Endothelial cell of umbilical vein (primary cell): ENCODE results near the gene NUP214. TPM values are rescaled to one million over a fixed set of nuclear protein-coding genes. Genes with fewer than 3 reads are reported as not detected.

ENCODE experiments used
- BruUV-seq: library from RNA; stranded (reverse); fragments of 400-500 nt; replicated peaks from 2 replicates; lab custom pipeline; 2021; lab: Mats Ljungman, UMichigan
- CTCF ChIA-PET: fragments of 300-600, 350-600 bp; sonication (Branson Sonifier 250); formaldehyde crosslinking; loops from one replicate; lab custom pipeline; 2021; ENCODE audit warnings: antibody characterized with exemption, inconsistent platforms; lab: Charles Lee
- POLR2A ChIA-PET: fragments of 300-600, 350-600 bp; sonication (Branson Sonifier 250); formaldehyde crosslinking; loops from one replicate; lab custom pipeline; 2021; ENCODE audit warnings: antibody characterized with exemption, inconsistent platforms; lab: Charles Lee
- DNase-seq: peaks from one replicate; pipeline ENCODE4 v3.0.0-alpha.2; 2011; ENCODE audit warnings: low read depth, low spot score
- FAIRE-seq: peaks from 2 replicates; lab custom pipeline; 2011; peaks lifted over from hg19 to GRCh38; lab: Jason Lieb, UNC
- H2AFZ ChIP-seq: 2 replicates; pipeline ENCODE4 v1.6.0; 2012; ENCODE audit warnings: low read depth, low read length, control low read depth, inconsistent platforms
- H3K27ac ChIP-seq: 2 replicates; pipeline ENCODE4 v1.5.1; 2011; ENCODE audit warnings: low read depth, mild to moderate bottlenecking, control low read depth, low read length, moderate library complexity; ENCODE audit not compliant: insufficient read depth
- H3K27me3 ChIP-seq, 2 experiments: 2 replicates each; pipeline versions ENCODE4 v1.6.0 to v1.6.1; 2011; ENCODE audit warnings: low read length in 2 of 2, mixed read lengths in 1 of 2; ENCODE audit not compliant: control insufficient read depth in 2 of 2, insufficient read depth in 2 of 2
- H3K36me3 ChIP-seq, 2 experiments: 2 replicates in 1 of 2; 3 replicates in 1 of 2; pipeline ENCODE4 v1.5.1; 2011; ENCODE audit warnings: low read length in 2 of 2, mild to moderate bottlenecking in 1 of 2, moderate library complexity in 1 of 2; ENCODE audit not compliant: control insufficient read depth in 2 of 2, insufficient read depth in 2 of 2; ENCODE audit errors: extremely low read depth in 1 of 2
- H3K4me1 ChIP-seq: 3 replicates; pipeline ENCODE4 v1.5.1; 2011; ENCODE audit warnings: mild to moderate bottlenecking, low read length; ENCODE audit not compliant: control insufficient read depth, insufficient read depth; ENCODE audit errors: extremely low read depth
- H3K4me2 ChIP-seq: 2 replicates; pipeline ENCODE4 v1.6.1; 2011; ENCODE audit warnings: low read length, control low read depth, mixed read lengths; ENCODE audit not compliant: insufficient read depth
- H3K4me3 ChIP-seq, 3 experiments: fragments of 200-600 bp in 1 of 3; sonication (generic), shearing (Covaris generic) in 1 of 3; replicated peaks in 1 of 3; 2 replicates each; pipeline ENCODE4 v1.5.1; 2011 to 2016; ENCODE audit warnings: control low read depth in 3 of 3, low read length in 3 of 3, mild to moderate bottlenecking in 2 of 3, inconsistent platforms in 1 of 3, low read depth in 1 of 3, moderate library complexity in 1 of 3; ENCODE audit not compliant: insufficient read depth in 1 of 3
- H3K79me2 ChIP-seq: 2 replicates; pipeline ENCODE4 v1.6.0; 2012; ENCODE audit warnings: low read length, inconsistent platforms; ENCODE audit not compliant: control insufficient read depth, insufficient read depth
- H3K9ac ChIP-seq: replicated peaks from 2 replicates; pipeline ENCODE3; 2011; ENCODE audit warnings: low read length, control low read depth; ENCODE audit not compliant: insufficient read depth; ENCODE audit errors: extremely low read depth
- H3K9me1 ChIP-seq: replicated peaks from 3 replicates; pipeline ENCODE4 v1.6.0; 2011; ENCODE audit warnings: mild to moderate bottlenecking, low read length; ENCODE audit not compliant: control insufficient read depth, insufficient read depth; ENCODE audit errors: extremely low read depth
- H3K9me3 ChIP-seq: replicated peaks from 2 replicates; pipeline ENCODE4 v1.5.1; 2012; ENCODE audit warnings: low read length, inconsistent platforms; ENCODE audit not compliant: control insufficient read depth, insufficient read depth
- H4K20me1 ChIP-seq: replicated peaks from 2 replicates; pipeline ENCODE3; 2011; ENCODE audit warnings: mild to moderate bottlenecking, low read length; ENCODE audit not compliant: control insufficient read depth, insufficient read depth; ENCODE audit errors: extremely low read depth
- CTCF ChIP-seq, 2 donors: IDR thresholded peaks; 1 replicate in 1 of 2; 2 replicates in 1 of 2; pipeline ENCODE4 v1.5.1; 2011; ENCODE audit warnings: low read length in 2 of 2, mild to moderate bottlenecking in 2 of 2, moderate library complexity in 2 of 2, control low read depth in 1 of 2, inconsistent platforms in 1 of 2, low read depth in 1 of 2; ENCODE audit not compliant: insufficient read depth in 1 of 2; ENCODE audit errors: extremely low read depth in 1 of 2
- EZH2 ChIP-seq: IDR thresholded peaks from 2 replicates; pipeline ENCODE4 v1.6.1; 2012; ENCODE audit warnings: borderline replicate concordance, low read depth, mild to moderate bottlenecking, moderate library complexity, low read length, inconsistent platforms; ENCODE audit not compliant: severe bottlenecking
- FOS ChIP-seq: IDR thresholded peaks from 2 replicates; pipeline ENCODE4 v1.6.1; 2011; ENCODE audit warnings: mild to moderate bottlenecking, low read length, moderate library complexity, borderline replicate concordance; ENCODE audit not compliant: insufficient read depth
- GATA2 ChIP-seq: IDR thresholded peaks from 2 replicates; pipeline ENCODE4 v1.7.0; 2011; ENCODE audit warnings: low read depth, mild to moderate bottlenecking, moderate library complexity, mixed read lengths, low read length; ENCODE audit not compliant: insufficient read length, insufficient read depth
- JUN ChIP-seq: IDR thresholded peaks from 2 replicates; pipeline ENCODE4 v1.6.1; 2011; ENCODE audit warnings: borderline replicate concordance, low read depth; ENCODE audit not compliant: insufficient read length, insufficient read depth
- MAX ChIP-seq: IDR thresholded peaks from 2 replicates; pipeline ENCODE4 v1.6.1; 2011; ENCODE audit not compliant: insufficient read depth, insufficient read length
- MYC ChIP-seq: IDR thresholded peaks from one replicate; pipeline ENCODE4 v1.6.1; 2011; ENCODE audit warnings: mild to moderate bottlenecking, low read depth, low read length
- POLR2A ChIP-seq: IDR thresholded peaks from 2 replicates; pipeline ENCODE4 v1.6.1; 2012; ENCODE audit warnings: low read depth, mild to moderate bottlenecking, control low read depth, low read length
- POLR2AphosphoS5 ChIP-seq: IDR thresholded peaks from 2 replicates; pipeline ENCODE4 v1.6.1; 2012; ENCODE audit warnings: low read depth, mild to moderate bottlenecking, control low read depth, low read length, moderate library complexity; ENCODE audit not compliant: insufficient read depth
- dilution Hi-C: fragments of 300-500 bp; cut with MboI; formaldehyde crosslinking; loops from one replicate; pipeline ENCODE4 v1.15.0; 2019; ENCODE audit warnings: low sequenced_read_pairs; ENCODE audit not compliant: extremely low pct_ligation_motif_present
- intact Hi-C: fragments of 100-400 bp; cut with micrococcal nuclease; formaldehyde crosslinking; loops from one replicate; pipeline ENCODE4 v1.10.0; 2022
- polyA plus RNA-seq, 4 experiments: library from polyadenylated mRNA; depleted of rRNA in 3 of 4; stranded (reverse) in 3 of 4; unstranded in 1 of 4; fragments of >200 nt; gene quantifications; 2 replicates each; pipeline versions ENCODE4 v1.2.1 to v1.2.3, GENCODE V29; 2011 to 2012; ENCODE audit warnings: missing spikeins in 1 of 4
- total RNA-seq: library from RNA; stranded (reverse); gene quantifications from 2 replicates; pipeline ENCODE4 v1.2.3, GENCODE V29; 2021

NUP214 gene
- total and polyA plus RNA-seq, 2 donors (not counting 3 experiments of a cell fraction or from before 2014, with no cell fraction given), result 28.7 to 65.9 TPM

GRCh38 chr9:131120620-131121228 lies 4.7 kb upstream of the NUP214 start:
- no peak overlapping the region for H2AFZ ChIP-seq
- no peaks in the 10 kb centered on the region for H3K9me1 ChIP-seq
- no peak overlapping the region for H3K27ac ChIP-seq
- dilution Hi-C loops (no loop called here), intact Hi-C loops (no loop called here)
- no peaks in the 10 kb centered on the region for H3K9me3 ChIP-seq
- peaks cover 0 to 2% of the 10 kb centered on the region in 2 experiments for H3K36me3 ChIP-seq
- no peak for FAIRE-seq
- H4K20me1 ChIP-seq, result no peaks in the 10 kb centered on the region
- no peaks in the 10 kb centered on the region for H3K27me3 ChIP-seq
- H3K79me2 ChIP-seq, result peaks cover 2% of the 10 kb centered on the region
- no TSS peak for BruUV-seq
- TF ChIP-seq POLR2A (no peak), JUN (no peak), CTCF (IDR thresholded peaks at IDR 0.05; ENCODE audit: extremely low read depth in 1 of 2, insufficient read depth in 1 of 2, low read depth in 1 of 2, low read length in 2 of 2) (no peak), POLR2AphosphoS5 (no peak), GATA2 (no peak), EZH2 (no peak), MAX (no peak), MYC (no peak), FOS (no peak)
- H3K4me1 ChIP-seq, result peaks cover 27% of the 10 kb centered on the region
- POLR2A ChIA-PET, result no interaction called here
- no peak overlapping the region for H3K4me3 ChIP-seq
- CTCF ChIA-PET, result no interaction called here
- no peak overlapping the region for H3K4me2 ChIP-seq
- H3K9ac ChIP-seq, result no peak overlapping the region
- no peak for DNase-seq
